ENCODE measurements around the gene UNCX.
"Not testable (repeated sequence)": the region's sequence is repeated elsewhere in the genome, so short reads cannot be mapped to it uniquely, and the experiment has no call there.

Gene UNCX

GRCh38 chr7:1232623-1233332, at the start of gene UNCX:
TSS of gene UNCX (plus strand) at chr7:1232872. CDS start at chr7:1233018, 146 bp downstream.
- DNase-seq (ENCODE audit: low read depth in 2 of 2): no peak

DNA sequence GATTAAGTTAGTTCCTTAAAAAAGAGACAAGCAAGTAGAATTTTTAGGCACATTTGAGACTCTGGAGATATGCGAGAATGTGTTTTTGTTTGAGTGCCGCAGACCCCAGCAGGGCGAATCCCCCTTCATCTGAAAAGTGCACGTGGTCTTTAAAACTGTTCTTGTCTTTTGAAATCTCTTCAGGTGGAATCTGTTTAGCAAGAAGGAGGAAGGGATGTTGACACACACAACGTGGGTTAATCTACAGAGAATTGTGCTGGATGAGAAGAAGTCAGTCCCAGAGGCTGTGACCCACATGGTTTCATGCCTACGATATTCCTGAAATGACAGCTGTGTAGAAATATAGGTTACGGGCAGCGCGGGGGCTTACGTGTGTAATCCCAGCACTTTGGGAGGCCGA, 45.5 kb upstream of the UNCX start:
- no peak for DNase-seq (ENCODE audit: low read depth in 2 of 2)

DNA sequence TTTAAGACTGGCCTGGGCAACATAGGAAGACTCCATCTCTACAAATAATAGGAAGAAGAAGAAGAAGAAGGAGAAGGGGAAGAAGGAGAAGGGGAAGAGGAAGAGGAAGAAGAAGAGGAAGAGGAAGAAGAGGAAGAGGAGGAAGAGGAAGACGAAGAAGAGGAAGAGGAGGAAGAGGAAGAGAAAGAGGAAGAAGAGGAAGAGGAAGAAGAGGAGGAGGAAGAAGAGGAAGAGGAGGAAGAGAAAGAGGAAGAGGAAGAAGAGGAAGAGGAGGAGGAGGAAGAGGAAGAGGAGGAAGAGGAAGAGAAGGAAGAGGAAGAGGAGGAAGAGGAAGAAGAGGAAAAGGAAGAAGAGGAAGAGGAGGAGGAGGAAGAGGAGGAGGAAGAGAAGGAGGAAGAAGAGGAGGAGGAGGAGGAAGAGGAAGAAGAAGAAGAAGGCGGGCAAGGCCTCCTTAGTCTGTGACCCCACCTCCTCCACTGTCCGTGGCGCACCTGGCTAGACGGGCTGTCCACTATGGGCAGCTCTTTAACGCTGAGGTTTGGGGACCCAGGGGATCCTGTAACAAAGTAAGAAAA, 43.9 kb upstream of the UNCX start:
- DNase-seq (ENCODE audit: low read depth in 2 of 2): no peak

- no peak for DNase-seq (ENCODE audit: low read depth in 2 of 2)
Observed at GRCh38 chr7:1189986-1190772, 42.5 kb upstream of the UNCX start.

- DNase-seq (ENCODE audit: low read depth in 2 of 2): no peak
Observed at GRCh38 chr7:1192171-1192676, 40.4 kb upstream of the UNCX start.

DNA sequence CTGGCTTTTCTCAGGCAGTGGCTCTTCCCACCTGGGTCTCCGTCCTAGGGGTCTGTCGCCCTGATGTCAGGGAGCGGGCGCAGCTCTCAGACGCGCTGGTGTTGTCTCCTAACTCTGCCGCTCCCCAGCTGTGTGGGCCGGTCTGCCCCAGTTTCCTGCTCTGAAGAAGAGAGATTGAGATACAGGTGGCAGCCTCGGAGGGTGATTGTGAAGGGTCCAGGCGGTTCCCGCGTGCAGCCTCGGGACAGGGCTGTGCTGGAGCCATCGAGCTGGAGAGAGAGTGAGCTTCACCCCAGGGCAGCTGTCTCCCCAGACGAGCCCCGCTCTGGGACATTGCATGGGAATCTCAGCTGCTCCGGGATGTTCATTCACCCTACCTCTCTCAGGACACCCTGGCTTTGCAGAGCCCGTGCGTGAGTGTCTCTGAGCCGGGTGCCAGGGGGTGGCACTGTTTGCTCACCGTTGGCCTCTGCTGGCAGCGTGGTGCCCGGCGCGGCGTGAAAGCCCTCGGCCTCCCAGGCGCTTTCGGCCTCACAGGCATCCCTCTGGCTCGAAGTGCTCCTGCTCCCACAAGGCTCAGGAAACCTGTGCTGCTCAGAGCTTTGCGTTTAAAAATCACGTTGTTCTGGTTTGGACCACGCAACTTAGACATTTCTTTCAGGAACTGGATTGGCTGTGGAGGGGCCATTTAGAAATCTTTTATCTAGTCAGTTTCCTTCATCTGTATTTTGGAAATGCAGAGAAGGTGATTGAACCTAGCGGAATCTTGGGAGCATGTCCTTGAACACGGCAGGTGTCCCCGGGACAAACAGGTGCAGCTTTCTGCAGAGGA, 38.9 kb upstream of the UNCX start:
- DNase-seq (ENCODE audit: low read depth in 2 of 2): no peak

DNA sequence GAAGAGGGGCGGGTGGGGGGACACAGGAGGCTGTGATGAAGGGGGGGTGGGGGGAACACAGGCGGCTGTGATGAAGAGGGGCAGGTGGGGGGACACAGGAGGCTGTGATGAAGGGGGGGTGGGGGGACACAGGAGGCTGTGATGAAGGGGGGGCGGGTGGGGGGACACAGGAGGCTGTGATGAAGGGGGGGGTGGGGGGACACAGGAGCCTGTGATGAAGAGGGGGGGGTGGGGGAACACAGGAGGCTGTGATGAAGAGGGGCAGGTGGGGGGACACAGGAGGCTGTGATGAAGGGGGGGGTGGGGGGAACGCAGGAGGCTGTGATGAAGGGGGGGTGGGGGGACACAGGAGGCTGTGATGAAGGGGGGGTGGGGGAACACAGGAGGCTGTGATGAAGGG, 36.2 kb upstream of the UNCX start:
- DNase-seq (ENCODE audit: low read depth in 2 of 2): not testable (repeated sequence)

DNA sequence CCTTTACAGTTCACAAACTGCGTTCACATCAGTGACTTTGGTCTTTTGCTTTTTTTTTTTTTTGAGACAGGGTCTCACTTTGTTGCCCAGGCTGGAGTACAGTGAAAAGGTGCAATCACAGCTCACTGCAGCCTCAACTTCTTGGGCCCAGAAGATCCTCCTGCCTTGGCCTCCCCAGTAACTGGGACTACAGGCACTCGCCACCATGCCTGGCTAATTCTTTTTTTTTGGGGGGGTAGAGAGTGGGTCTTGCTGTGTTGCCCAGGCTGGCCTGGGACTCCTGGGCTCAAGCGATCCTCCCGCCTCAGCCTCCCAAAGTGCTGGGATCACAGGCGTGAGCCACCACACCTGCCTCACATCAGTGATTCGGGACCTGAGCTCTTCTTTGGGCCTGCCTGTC, 35.7 kb upstream of the UNCX start:
- DNase-seq (ENCODE audit: low read depth in 2 of 2): no peak

GRCh38 chr7:1197997-1198625, 34.6 kb upstream of the UNCX start:
- DNase-seq (ENCODE audit: low read depth in 2 of 2): peak in 1 of 2 experiments; percentile 36

DNA sequence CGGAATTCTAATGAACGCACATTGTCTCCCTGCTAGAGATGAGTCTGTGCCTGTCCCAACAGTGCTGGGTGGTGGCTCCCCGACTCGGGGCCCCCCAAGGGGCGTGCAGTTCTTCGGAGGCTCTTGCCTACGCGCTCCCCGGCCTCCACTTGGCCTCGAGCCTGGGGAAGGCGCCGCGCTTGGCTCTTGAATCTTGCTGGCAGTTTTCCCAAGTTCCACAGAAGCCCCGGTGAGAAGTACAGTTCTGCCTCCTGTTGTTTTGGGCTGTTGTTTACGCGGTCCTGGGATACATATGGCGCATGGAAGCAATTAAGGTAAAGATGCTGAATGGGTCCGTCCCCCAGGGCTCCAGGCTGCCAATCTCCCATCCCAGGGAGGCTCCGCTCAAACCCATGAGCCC, 32.6 kb upstream of the UNCX start:
- no peak for DNase-seq (ENCODE audit: low read depth in 2 of 2)

GRCh38 chr7:1201916-1202315, 30.8 kb upstream of the UNCX start:
- DNase-seq (ENCODE audit: low read depth in 2 of 2): no peak

GRCh38 chr7:1202914-1203313, 29.8 kb upstream of the UNCX start:
- DNase-seq (ENCODE audit: low read depth in 2 of 2): not testable (repeated sequence)

DNA sequence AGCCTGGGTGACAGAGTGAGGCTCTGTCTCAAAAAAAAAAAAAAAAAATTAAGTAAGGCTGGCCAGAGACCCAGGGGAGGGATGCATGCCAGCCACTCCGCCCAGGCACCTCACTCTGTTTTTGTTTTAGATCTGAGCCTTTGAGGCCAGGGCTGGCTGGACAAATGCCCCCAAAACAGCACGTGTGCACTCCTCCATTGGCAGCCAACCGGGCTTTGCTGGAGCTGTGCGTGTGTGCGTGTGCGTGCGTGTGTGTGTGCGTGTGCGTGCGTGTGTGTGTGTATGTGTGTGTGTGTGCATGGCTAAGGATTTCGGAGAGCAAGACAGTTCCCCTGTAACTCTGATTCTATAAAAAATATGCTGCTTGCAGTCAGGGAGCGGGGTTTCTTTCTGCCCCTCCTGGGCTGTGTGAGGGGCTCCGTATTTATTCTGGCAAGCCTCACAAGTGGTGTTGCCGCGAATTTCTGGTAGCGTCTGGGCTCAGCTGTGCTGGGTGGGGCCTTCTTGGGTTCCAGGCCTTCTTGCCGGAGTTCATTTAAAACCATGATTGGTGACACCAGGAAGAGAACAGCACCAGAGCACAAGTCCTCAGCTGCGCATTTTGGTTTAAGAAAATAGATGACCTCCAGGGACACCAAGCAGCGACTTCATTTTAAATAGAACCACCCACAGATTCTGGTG, 28.1 kb upstream of the UNCX start:
- DNase-seq (ENCODE audit: low read depth in 2 of 2): no peak

DNA sequence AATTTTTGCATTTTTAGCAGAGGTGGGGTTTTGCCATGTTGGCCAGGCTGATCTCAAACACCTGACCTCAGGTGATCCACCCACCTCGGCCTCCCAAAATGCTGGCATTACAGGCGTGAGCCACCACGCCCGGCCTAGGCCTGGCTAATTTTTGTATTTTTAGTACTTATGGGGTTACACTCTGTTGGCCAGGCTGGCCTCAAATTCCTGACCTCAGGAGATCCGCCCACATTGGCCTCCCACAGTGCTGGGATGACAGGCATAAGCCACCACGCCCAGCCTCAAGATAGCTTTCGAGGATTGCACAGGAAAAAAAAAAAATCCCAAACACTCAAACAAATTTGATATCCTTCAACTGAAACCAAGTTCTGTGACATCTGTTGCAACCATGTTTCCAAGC, 26.9 kb upstream of the UNCX start:
- DNase-seq (ENCODE audit: low read depth in 2 of 2): not testable (repeated sequence)

DNA sequence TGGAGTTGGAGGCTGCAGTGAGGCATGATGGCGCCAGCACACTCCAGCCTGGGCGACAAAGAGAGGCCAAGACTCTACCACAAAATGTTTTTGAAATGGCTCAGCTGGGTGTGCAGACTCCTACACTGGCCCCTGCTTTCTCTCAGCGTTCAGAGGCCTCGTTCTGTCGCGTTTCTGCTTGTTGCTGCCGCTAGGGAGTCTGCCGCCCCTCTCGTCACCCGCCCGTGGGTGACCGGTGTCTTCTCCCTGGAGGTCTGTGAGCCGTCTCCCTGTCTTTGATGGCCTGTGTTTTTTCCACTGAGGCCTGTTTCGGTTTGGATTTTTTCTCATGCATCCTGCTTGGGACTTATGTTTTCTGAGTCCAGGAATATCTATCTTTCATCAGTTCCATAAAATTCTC, 23.6 kb upstream of the UNCX start:
- no peak for DNase-seq (ENCODE audit: low read depth in 2 of 2)

DNA sequence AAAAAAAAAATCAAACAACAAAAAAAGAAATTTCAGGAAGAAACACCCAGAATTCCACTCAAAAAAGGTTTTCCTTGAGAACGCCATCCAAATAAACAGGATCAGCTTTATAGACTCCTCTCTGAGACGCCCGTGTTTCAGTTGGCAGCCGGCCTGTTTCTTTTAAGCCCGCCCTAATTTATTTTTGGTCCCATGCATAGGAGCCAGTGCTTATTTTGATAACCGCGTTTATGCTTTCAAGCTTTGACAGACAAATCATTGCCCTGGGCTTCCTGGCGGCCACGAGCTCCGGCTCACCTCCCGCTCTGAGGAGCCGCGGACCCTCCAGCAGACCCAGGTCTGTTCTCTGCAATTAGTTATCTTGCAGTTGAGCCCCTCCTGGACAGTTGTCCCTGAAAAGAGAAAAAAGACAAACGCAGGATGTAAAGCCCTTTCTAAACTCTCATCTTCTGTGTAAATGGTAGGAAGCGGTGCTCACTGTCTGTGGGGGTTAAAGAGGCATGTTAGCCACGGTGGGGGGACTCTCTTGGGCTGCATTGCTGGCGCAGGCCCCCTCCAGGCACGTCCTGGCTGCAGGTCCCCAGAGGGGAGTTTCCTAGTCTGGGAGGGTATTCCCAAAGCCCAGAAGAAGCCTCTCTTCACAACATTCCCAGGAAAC, 22.2 kb upstream of the UNCX start:
- DNase-seq (ENCODE audit: low read depth in 2 of 2): no peak

DNA sequence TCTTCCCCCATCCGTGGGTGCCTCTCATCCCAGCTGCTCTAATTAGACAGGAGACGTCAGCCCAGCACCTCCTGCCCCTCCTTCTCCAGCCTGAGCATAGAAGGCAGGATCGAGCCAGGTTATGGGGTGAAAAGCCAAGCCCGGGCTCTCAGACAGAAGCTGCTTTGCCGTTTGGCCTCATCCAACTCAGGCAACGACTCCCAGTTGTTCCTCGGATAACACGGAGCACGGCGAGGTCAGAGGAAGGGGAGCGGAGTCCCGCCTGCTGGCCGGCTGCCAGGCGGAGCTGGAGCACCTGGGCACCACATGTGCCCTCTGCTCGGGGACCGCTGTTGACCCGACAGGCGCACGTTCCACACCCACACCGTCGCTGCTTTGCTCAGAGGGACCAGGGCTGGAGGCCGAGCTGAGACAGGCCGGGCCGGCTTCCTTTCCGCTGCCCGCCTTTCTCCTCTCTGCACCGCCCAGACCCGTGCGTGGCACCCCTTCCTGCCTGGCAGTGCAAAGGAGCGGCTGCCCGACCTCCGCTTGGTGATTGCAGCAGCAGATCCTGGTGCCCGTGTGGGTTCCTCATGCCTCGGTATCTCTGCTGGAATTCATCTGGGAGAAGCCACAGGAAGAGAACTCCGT, 21.6 kb upstream of the UNCX start:
- no peak for DNase-seq (ENCODE audit: low read depth in 2 of 2)

DNA sequence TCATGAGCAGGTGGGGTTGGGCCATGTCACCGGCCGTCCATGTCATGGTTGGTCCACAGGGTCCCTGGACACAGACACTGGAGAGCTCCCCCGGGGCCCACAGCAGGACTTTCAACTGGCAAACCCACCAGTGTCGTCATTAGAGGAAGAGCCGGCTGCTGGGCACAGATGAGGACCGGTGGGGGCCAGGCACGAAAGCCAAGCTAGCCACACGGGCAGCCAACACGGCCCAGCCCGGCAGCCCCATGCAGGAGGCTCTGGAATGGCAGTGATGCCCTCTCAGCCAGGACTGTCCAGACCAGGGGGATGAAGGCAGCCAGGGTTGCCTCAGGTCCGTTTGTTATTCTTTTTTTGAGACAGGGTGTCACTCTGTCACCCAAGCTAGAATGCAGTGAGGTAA, 21.1 kb upstream of the UNCX start:
- DNase-seq (ENCODE audit: low read depth in 2 of 2): no peak

GRCh38 chr7:1212025-1212424, 20.6 kb upstream of the UNCX start:
- not testable (repeated sequence) for DNase-seq (ENCODE audit: low read depth in 2 of 2)

- DNase-seq (ENCODE audit: low read depth in 2 of 2): no peak
Observed at GRCh38 chr7:1214516-1214915, 18.2 kb upstream of the UNCX start.
